Neuronal stem cell (in vitro differentiated cells): ENCODE data around the gene IGSF21.

Experiments used
- DNase-seq: peaks from one replicate; pipeline ENCODE4 v3.0.0-alpha.2; 2013; ENCODE audit warnings: low spot score
- H2AFZ ChIP-seq: one replicate; pipeline ENCODE4 v1.6.1; 2013; ENCODE audit warnings: mild to moderate bottlenecking, low read length, inconsistent platforms
- H2AK5ac ChIP-seq: 2 replicates; pipeline ENCODE4 v1.6.1; 2013; ENCODE audit warnings: low read depth, mild to moderate bottlenecking, inconsistent platforms, low read length, moderate library complexity, mixed read lengths
- H2BK120ac ChIP-seq: 2 replicates; pipeline ENCODE4 v1.6.1; 2013; ENCODE audit warnings: low read depth, mild to moderate bottlenecking, inconsistent platforms, low read length, moderate library complexity, mixed read lengths
- H2BK12ac ChIP-seq: one replicate; pipeline ENCODE4 v1.6.1; 2013; ENCODE audit warnings: low read length, inconsistent platforms
- H2BK15ac ChIP-seq: 2 replicates; pipeline ENCODE4 v1.6.1; 2013; ENCODE audit warnings: mild to moderate bottlenecking, low read length, inconsistent platforms, mixed read lengths
- H2BK5ac ChIP-seq: one replicate; pipeline ENCODE4 v1.6.1; 2013; ENCODE audit warnings: inconsistent platforms, mild to moderate bottlenecking, low read length, moderate library complexity
- H3K14ac ChIP-seq: one replicate; pipeline ENCODE4 v1.6.1; 2013; ENCODE audit warnings: low read length, inconsistent platforms
- H3K18ac ChIP-seq: 2 replicates; pipeline ENCODE4 v1.6.1; 2013; ENCODE audit warnings: low read length, inconsistent platforms
- H3K23ac ChIP-seq: 2 replicates; pipeline ENCODE4 v1.6.1; 2013; ENCODE audit warnings: low read depth, mild to moderate bottlenecking, mixed read lengths, low read length, inconsistent platforms; ENCODE audit not compliant: poor library complexity
- H3K27ac ChIP-seq: replicated peaks from 3 replicates; pipeline ENCODE4 v1.5.1; 2013; ENCODE audit warnings: low read length, inconsistent platforms
- H3K27me3 ChIP-seq, 3 experiments: 2 replicates each; pipeline ENCODE4 v1.6.1; 2013; ENCODE audit warnings: low read length in 3 of 3, mild to moderate bottlenecking in 2 of 3, inconsistent platforms in 1 of 3, low read depth in 1 of 3, mixed read lengths in 1 of 3, moderate library complexity in 1 of 3; ENCODE audit not compliant: control insufficient read depth in 3 of 3, insufficient read depth in 3 of 3
- H3K36me3 ChIP-seq, 2 donors: replicated peaks in 1 of 2; 2 replicates each; pipeline ENCODE4 v1.6.1; 2013; ENCODE audit warnings: low read length in 2 of 2; ENCODE audit not compliant: control insufficient read depth in 2 of 2, insufficient read depth in 2 of 2
- H3K4ac ChIP-seq: 2 replicates; pipeline ENCODE4 v1.6.1; 2013; ENCODE audit warnings: inconsistent platforms, mild to moderate bottlenecking, low read length, moderate library complexity
- H3K4me1 ChIP-seq, 2 donors: 1 replicate in 1 of 2; 2 replicates in 1 of 2; pipeline ENCODE4 v1.6.1; 2013; ENCODE audit warnings: low read length in 2 of 2, low read depth in 1 of 2; ENCODE audit not compliant: control insufficient read depth in 2 of 2, insufficient read depth in 1 of 2
- H3K4me2 ChIP-seq: one replicate; pipeline ENCODE4 v1.6.1; 2013; ENCODE audit warnings: mild to moderate bottlenecking, low read length, inconsistent platforms; ENCODE audit not compliant: insufficient read depth, poor library complexity, severe bottlenecking
- H3K4me3 ChIP-seq, 2 donors: 2 replicates each; pipeline ENCODE4 v1.5.1; 2013; ENCODE audit warnings: low read length in 2 of 2, mild to moderate bottlenecking in 2 of 2, inconsistent platforms in 1 of 2, moderate library complexity in 1 of 2
- H3K79me1 ChIP-seq: one replicate; pipeline ENCODE4 v1.6.1; 2013; ENCODE audit warnings: low read depth, mild to moderate bottlenecking, inconsistent platforms, low read length, moderate library complexity
- H3K9ac ChIP-seq: one replicate; pipeline ENCODE4 v1.6.1; 2013; ENCODE audit warnings: mild to moderate bottlenecking, low read depth, low read length, inconsistent platforms; ENCODE audit not compliant: poor library complexity
- H3K9me3 ChIP-seq, 2 donors: replicated peaks in 1 of 2; 2 replicates each; pipeline versions ENCODE3 to v1.6.1; 2013; ENCODE audit warnings: low read length in 2 of 2, mild to moderate bottlenecking in 2 of 2, inconsistent platforms in 1 of 2, low read depth in 1 of 2, mixed read lengths in 1 of 2, moderate library complexity in 1 of 2; ENCODE audit not compliant: control insufficient read depth in 2 of 2, insufficient read depth in 1 of 2
- H4K8ac ChIP-seq: one replicate; pipeline ENCODE4 v1.6.1; 2013; ENCODE audit warnings: low read depth, mild to moderate bottlenecking, inconsistent platforms, low read length, moderate library complexity
- H4K91ac ChIP-seq: one replicate; pipeline ENCODE4 v1.6.1; 2013; ENCODE audit warnings: low read length, low read depth, mild to moderate bottlenecking, inconsistent platforms; ENCODE audit not compliant: poor library complexity
- WGBS, 2 donors: extraction: QIAGEN DNeasy Blood & Tissue Kit; methylation state at CpG; one replicate each; pipeline ENCODE4 v1.1.7; 2013; ENCODE audit warnings: missing lambda C conversion rate in 2 of 2, mixed read lengths in 1 of 2; ENCODE audit not compliant: insufficient read length in 2 of 2, insufficient replicate concordance in 1 of 2; ENCODE audit errors: extremely low coverage in 2 of 2; 5-methylcytosine and 5-hydroxymethylcytosine counted together

Gene IGSF21

DNA sequence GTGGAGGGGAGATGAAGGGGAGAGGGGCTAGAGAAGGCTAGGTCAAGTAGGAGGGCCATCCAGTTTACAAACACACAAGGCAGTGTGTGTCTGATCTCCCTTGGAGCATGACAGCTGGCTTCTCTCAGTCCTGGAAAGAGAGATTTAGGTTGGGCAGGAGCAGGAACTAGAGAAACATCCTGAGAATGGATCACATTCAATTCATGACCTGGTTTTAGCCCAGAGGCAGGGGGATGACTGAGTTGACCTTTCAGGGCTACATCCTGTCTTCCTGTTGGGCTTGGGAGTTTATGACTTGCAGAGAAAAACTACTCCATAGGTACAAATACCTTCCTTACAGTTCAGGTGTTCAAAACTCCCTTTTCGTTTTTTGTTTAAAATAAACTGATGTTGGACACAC lies 97.0 kb downstream of the IGSF21 start:
- no peak for DNase-seq
- H3K23ac ChIP-seq: no peak overlapping the region

DNA sequence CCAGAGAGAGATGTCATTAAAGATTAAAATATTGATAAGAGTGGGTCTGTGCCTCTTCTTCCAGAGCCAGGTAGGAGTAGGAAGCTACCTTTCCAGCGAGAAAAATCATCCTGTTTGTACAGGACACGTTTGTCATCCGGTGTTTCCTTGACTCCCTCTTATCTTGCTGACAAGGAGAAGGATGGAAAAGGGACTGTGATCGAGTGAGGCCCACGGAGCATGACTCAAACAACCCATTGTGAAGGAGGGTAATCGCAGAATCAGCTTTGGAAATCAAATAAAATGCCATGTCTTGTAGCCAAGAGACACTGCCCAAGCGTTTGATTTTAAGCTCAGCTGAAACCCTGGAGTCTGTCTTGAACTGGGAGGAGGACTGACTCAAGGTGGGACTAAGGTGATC lies 97.7 kb downstream of the IGSF21 start:
- Histone ChIP-seq H2AFZ (no peak overlapping the region), H3K27ac (no peak overlapping the region), H3K18ac (no peak overlapping the region), H4K91ac (no peak overlapping the region), H2AK5ac (no peak overlapping the region), H3K4me3 (no peak overlapping the region), H2BK120ac (no peak overlapping the region), H2BK12ac (no peak overlapping the region), H3K4me1 (no peaks in the 10 kb centered on the region), H2BK15ac (no peak overlapping the region), H3K9ac (no peak overlapping the region), H3K4me2 (no peak overlapping the region), H3K14ac (no peak overlapping the region), H3K27me3 (peaks cover 0 to 10% (median 0%) of the 10 kb centered on the region in 3 experiments), H4K8ac (no peak overlapping the region), H3K9me3 (no peaks in the 10 kb centered on the region), H3K4ac (no peak overlapping the region), H3K79me1 (no peaks in the 10 kb centered on the region), H3K36me3 (no peaks in the 10 kb centered on the region), H3K23ac (no peak overlapping the region), H2BK5ac (no peak overlapping the region)
- DNase-seq: no peak
- no CpG with 5 or more reads among the region's 7 CpGs for WGBS, 2 donors

More for the DNA sequence above, 97.0 kb downstream of the IGSF21 start:
- H2BK12ac ChIP-seq: no peak overlapping the region
- H3K18ac ChIP-seq: no peak overlapping the region
- no peak overlapping the region for H2AK5ac ChIP-seq
- H3K79me1 ChIP-seq: no peaks in the 10 kb centered on the region
- no peaks in the 10 kb centered on the region for H3K9me3 ChIP-seq
- no peak overlapping the region for H4K8ac ChIP-seq
- H3K4me1 ChIP-seq: peaks cover 0 to 3% of the 10 kb centered on the region in 2 donors
- no peak overlapping the region for H3K27ac ChIP-seq
- no peak overlapping the region for H3K14ac ChIP-seq
- H3K36me3 ChIP-seq: no peaks in the 10 kb centered on the region
- H3K4me2 ChIP-seq: no peak overlapping the region
- no CpG with 5 or more reads among the region's 1 CpG for WGBS, 2 donors
- no peak overlapping the region for H3K9ac ChIP-seq
- no peak overlapping the region for H4K91ac ChIP-seq
- H3K4me3 ChIP-seq: no peak overlapping the region
- no peak overlapping the region for H2BK15ac ChIP-seq
- H2BK5ac ChIP-seq: no peak overlapping the region
- H2AFZ ChIP-seq: no peak overlapping the region
- H3K4ac ChIP-seq: no peak overlapping the region
- H3K27me3 ChIP-seq: peaks cover 0 to 18% (median 0%) of the 10 kb centered on the region in 3 experiments
- no peak overlapping the region for H2BK120ac ChIP-seq

DNA sequence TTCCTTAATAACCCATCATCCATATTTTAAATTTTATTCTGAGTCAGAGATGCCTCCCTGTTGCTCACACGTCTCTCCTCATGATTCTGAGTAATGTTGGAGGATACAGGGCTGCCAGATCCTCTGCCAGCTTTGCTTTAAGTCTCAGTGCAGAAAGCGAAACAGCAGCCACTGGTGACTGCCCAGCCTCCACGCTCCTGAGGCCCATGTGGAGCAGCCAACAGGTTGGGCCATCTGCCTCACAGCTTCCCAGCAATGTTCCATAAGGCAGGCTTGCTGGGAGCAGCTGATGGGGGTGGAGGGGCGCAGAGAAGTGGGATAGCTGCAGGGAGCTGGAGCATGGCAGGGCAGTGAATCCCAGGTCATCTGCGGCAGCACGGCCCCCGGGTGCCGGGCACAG lies 104.2 kb downstream of the IGSF21 start:
- no peaks in the 10 kb centered on the region for H3K36me3 ChIP-seq
- H3K79me1 ChIP-seq: no peaks in the 10 kb centered on the region
- no peaks in the 10 kb centered on the region for H3K9me3 ChIP-seq
- no peak overlapping the region for H3K4me3 ChIP-seq
- H2AK5ac ChIP-seq: no peak overlapping the region
- H3K14ac ChIP-seq: no peak overlapping the region
- no peak overlapping the region for H2AFZ ChIP-seq
- no peak overlapping the region for H3K4ac ChIP-seq
- H3K27me3 ChIP-seq: no peaks in the 10 kb centered on the region
- H2BK15ac ChIP-seq: no peak overlapping the region
- H3K9ac ChIP-seq: no peak overlapping the region
- DNase-seq: no peak
- H4K8ac ChIP-seq: no peak overlapping the region
- H2BK5ac ChIP-seq: no peak overlapping the region
- H3K27ac ChIP-seq: no peak overlapping the region
- no peak overlapping the region for H2BK12ac ChIP-seq
- H3K4me1 ChIP-seq: no peaks in the 10 kb centered on the region
- no peak overlapping the region for H3K4me2 ChIP-seq
- H3K23ac ChIP-seq: peak overlapping the region; percentile 29
- no peak overlapping the region for H3K18ac ChIP-seq
- H4K91ac ChIP-seq: no peak overlapping the region
- WGBS, 2 donors: no CpG with 5 or more reads among the region's 8 CpGs
- H2BK120ac ChIP-seq: no peak overlapping the region

DNA sequence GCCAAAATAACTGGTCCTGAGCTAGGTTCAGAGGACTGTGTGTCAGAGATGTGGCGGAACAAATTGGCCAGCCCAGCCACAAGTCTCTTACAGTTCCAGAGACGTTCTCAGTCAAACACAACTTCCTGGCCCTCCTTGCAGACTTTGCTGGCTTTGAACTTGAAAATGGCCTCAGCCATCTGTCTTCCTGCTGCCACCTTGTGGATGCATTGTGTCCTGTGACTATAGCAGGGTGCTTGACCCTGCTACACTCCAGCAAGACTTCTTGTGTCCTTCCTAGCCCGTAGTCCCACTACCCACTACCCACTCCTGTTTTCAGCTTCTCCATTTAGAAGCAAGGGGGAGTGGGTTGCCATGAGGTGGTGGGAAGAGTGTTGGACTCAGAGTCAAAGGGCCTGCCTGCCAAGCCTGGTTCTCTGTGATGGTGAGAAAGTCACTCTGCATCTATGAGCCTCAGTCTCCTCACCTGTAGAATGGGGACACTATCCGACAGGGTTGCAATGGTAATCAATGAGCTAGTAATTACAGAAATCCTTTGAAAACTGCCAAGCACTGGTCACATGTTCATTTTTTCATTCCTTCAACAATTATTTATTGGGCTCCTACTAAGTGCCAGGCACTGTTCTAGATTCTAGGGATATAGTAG lies 109.9 kb downstream of the IGSF21 start:
- H2BK12ac ChIP-seq: no peak overlapping the region
- H3K4ac ChIP-seq: no peak overlapping the region
- H2BK5ac ChIP-seq: no peak overlapping the region
- H4K91ac ChIP-seq: no peak overlapping the region
- no peak overlapping the region for H3K27ac ChIP-seq
- no peak overlapping the region for H2BK120ac ChIP-seq
- H3K9me3 ChIP-seq: no peaks in the 10 kb centered on the region
- H3K27me3 ChIP-seq: peaks cover 0 to 2% (median 0%) of the 10 kb centered on the region in 3 experiments
- no peak overlapping the region for H3K4me3 ChIP-seq
- DNase-seq: no peak
- H3K36me3 ChIP-seq: no peaks in the 10 kb centered on the region
- H3K18ac ChIP-seq: no peak overlapping the region
- H2AFZ ChIP-seq: no peak overlapping the region
- H4K8ac ChIP-seq: no peak overlapping the region
- no peak overlapping the region for H3K23ac ChIP-seq
- H2BK15ac ChIP-seq: no peak overlapping the region
- WGBS, 2 donors: no CpG with 5 or more reads among the region's 4 CpGs
- no peak overlapping the region for H3K14ac ChIP-seq
- H3K9ac ChIP-seq: no peak overlapping the region
- H3K4me1 ChIP-seq: no peaks in the 10 kb centered on the region
- H3K4me2 ChIP-seq: no peak overlapping the region
- H2AK5ac ChIP-seq: no peak overlapping the region
- no peaks in the 10 kb centered on the region for H3K79me1 ChIP-seq
